Osteoblast (primary cell): ENCODE measurements around the gene SETD3. TPM values are rescaled to one million over a fixed set of nuclear protein-coding genes. Genes with fewer than 3 reads are reported as not detected.

ENCODE experiments used
- DNase-seq: peaks from one replicate; pipeline ENCODE4 v3.0.0; 2011; ENCODE audit warnings: low spot score, mixed read lengths; ENCODE audit not compliant: insufficient read length; ENCODE audit errors: missing footprints
- H2AFZ ChIP-seq: 2 replicates; pipeline ENCODE4 v1.6.0; 2011; ENCODE audit warnings: mild to moderate bottlenecking, low read length
- H3K27ac ChIP-seq: 2 replicates; pipeline ENCODE4 v1.5.1; 2011; ENCODE audit warnings: mild to moderate bottlenecking, low read depth, low read length, moderate library complexity
- H3K27me3 ChIP-seq: 2 replicates; pipeline ENCODE4 v1.6.0; 2012; ENCODE audit warnings: mild to moderate bottlenecking, control low read depth, inconsistent platforms, low read length, moderate library complexity; ENCODE audit not compliant: insufficient read depth
- H3K36me3 ChIP-seq: 2 replicates; pipeline ENCODE4 v1.5.1; 2011; ENCODE audit warnings: mild to moderate bottlenecking, low read length, control low read depth, moderate library complexity; ENCODE audit not compliant: insufficient read depth
- H3K4me1 ChIP-seq: 2 replicates; pipeline ENCODE4 v1.5.1; 2011; ENCODE audit warnings: mild to moderate bottlenecking, low read length, control low read depth, moderate library complexity; ENCODE audit not compliant: insufficient read depth
- H3K4me2 ChIP-seq: 2 replicates; pipeline ENCODE4 v1.6.0; 2011; ENCODE audit warnings: mild to moderate bottlenecking, low read length; ENCODE audit not compliant: insufficient read depth
- H3K4me3 ChIP-seq: fragments of 200-600 bp; sonication (generic); 3 replicates; pipeline ENCODE4 v1.5.1; 2012; ENCODE audit warnings: mild to moderate bottlenecking, low read length, inconsistent platforms; ENCODE audit not compliant: insufficient read depth
- H3K79me2 ChIP-seq: 2 replicates; pipeline ENCODE4 v1.6.0; 2012; ENCODE audit warnings: mild to moderate bottlenecking, low read length, control low read depth, inconsistent platforms; ENCODE audit not compliant: insufficient read depth
- H3K9me3 ChIP-seq: 2 replicates; pipeline ENCODE4 v1.5.1; 2011; ENCODE audit warnings: low read depth, low read length, control low read depth
- H4K20me1 ChIP-seq: 2 replicates; pipeline ENCODE4 v1.6.0; 2012; ENCODE audit warnings: mild to moderate bottlenecking, low read length, control low read depth; ENCODE audit not compliant: insufficient read depth
- CTCF ChIP-seq: IDR thresholded peaks from 2 replicates; pipeline ENCODE4 v1.5.1; 2011; ENCODE audit warnings: mild to moderate bottlenecking, low read depth, low read length, moderate library complexity; ENCODE audit errors: extremely low read depth
- total RNA-seq: library from RNA; depleted of rRNA; stranded (reverse); fragments of >200 nt; gene quantifications from 2 replicates; pipeline ENCODE4 v1.2.3, GENCODE V29; 2012

Gene SETD3
- total RNA-seq, 1 donor = 65.1 TPM

GRCh38 chr14:99423434-99423833, 57.2 kb downstream of the SETD3 start:
- Histone ChIP-seq H4K20me1 (no peaks in the 10 kb centered on the region), H3K27ac (no peak overlapping the region)

GRCh38 chr14:99422228-99423010, 58.2 kb downstream of the SETD3 start:
- Histone ChIP-seq H3K4me2 (no peak overlapping the region), H2AFZ (no peak overlapping the region), H3K9me3 (no peaks in the 10 kb centered on the region), H3K36me3 (peaks cover 4% of the 10 kb centered on the region), H3K27me3 (no peaks in the 10 kb centered on the region), H3K4me3 (no peak overlapping the region), H3K4me1 (no peaks in the 10 kb centered on the region), H4K20me1 (no peaks in the 10 kb centered on the region), H3K79me2 (no peaks in the 10 kb centered on the region), H3K27ac (no peak overlapping the region)
- no peak for DNase-seq
- no peak for TF ChIP-seq CTCF

More at GRCh38 chr14:99423434-99423833, 57.2 kb downstream of the SETD3 start:
- Histone ChIP-seq H3K4me3 (no peak overlapping the region), H3K36me3 (peaks cover 4% of the 10 kb centered on the region), H3K79me2 (no peaks in the 10 kb centered on the region), H3K27me3 (no peaks in the 10 kb centered on the region), H3K4me1 (peaks cover 8% of the 10 kb centered on the region), H2AFZ (no peak overlapping the region), H3K4me2 (no peak overlapping the region), H3K9me3 (no peaks in the 10 kb centered on the region)
- DNase-seq = no peak
- TF ChIP-seq CTCF = no peak

GRCh38 chr14:99420711-99421110, 59.9 kb downstream of the SETD3 start:
- H3K4me1 ChIP-seq = no peaks in the 10 kb centered on the region

More at GRCh38 chr14:99420711-99421110, 59.9 kb downstream of the SETD3 start:
- no peak overlapping the region for H2AFZ ChIP-seq
- no peak overlapping the region for H3K4me3 ChIP-seq
- no peaks in the 10 kb centered on the region for H3K27me3 ChIP-seq
- H3K27ac ChIP-seq = no peak overlapping the region
- H4K20me1 ChIP-seq = no peaks in the 10 kb centered on the region
- no peak for DNase-seq
- TF ChIP-seq CTCF = no peak
- no peaks in the 10 kb centered on the region for H3K79me2 ChIP-seq
- no peaks in the 10 kb centered on the region for H3K36me3 ChIP-seq
- H3K4me2 ChIP-seq = no peak overlapping the region
- no peaks in the 10 kb centered on the region for H3K9me3 ChIP-seq
